GM21526 (cell line): ENCODE results near the gene ATP9A.
"Not testable (repeated sequence)": the region's sequence is repeated elsewhere in the genome, so short reads cannot be mapped to it uniquely, and the experiment has no call there.

Source experiments
- ATAC-seq: cut with Tn5 transposase; IDR thresholded peaks from one replicate; pipeline ENCODE4 v1.9.1; 2021; ENCODE audit warnings: moderate library complexity; ENCODE audit not compliant: unreplicated experiment, low FRiP score

ATP9A gene

GRCh38 chr20:51792960-51793359, 24.8 kb upstream of the ATP9A start:
- ATAC-seq, result no peak

GRCh38 chr20:51791626-51792025, 23.4 kb upstream of the ATP9A start:
- ATAC-seq, result no peak

- no peak for ATAC-seq
Observed at GRCh38 chr20:51790256-51790655, 22.1 kb upstream of the ATP9A start.

GRCh38 chr20:51789434-51789833, 21.2 kb upstream of the ATP9A start:
- no peak for ATAC-seq

GRCh38 chr20:51788822-51789221, 20.6 kb upstream of the ATP9A start:
- ATAC-seq, result no peak

- ATAC-seq, result no peak
Observed at GRCh38 chr20:51784299-51784698, 16.1 kb upstream of the ATP9A start.

- not testable (repeated sequence) for ATAC-seq
Observed at GRCh38 chr20:51778229-51778759, 10.1 kb upstream of the ATP9A start.

- ATAC-seq, result no peak
Observed at GRCh38 chr20:51775241-51775640, 7.1 kb upstream of the ATP9A start.

- no peak for ATAC-seq
Observed at GRCh38 chr20:51772236-51772635, 4.0 kb upstream of the ATP9A start.

GRCh38 chr20:51769976-51770615, 1.9 kb upstream of the ATP9A start:
- no peak for ATAC-seq

GRCh38 chr20:51768759-51769517, 748 bp upstream of the ATP9A start:
- no peak for ATAC-seq

GRCh38 chr20:51766994-51767866, 960 bp downstream of the ATP9A start:
- ATAC-seq, result peak; percentile 71

GRCh38 chr20:51765381-51765780, 2.8 kb downstream of the ATP9A start:
- not testable (repeated sequence) for ATAC-seq

GRCh38 chr20:51763965-51764602, 4.1 kb downstream of the ATP9A start:
- ATAC-seq, result no peak

GRCh38 chr20:51760905-51761546, 7.2 kb downstream of the ATP9A start:
- no peak for ATAC-seq

GRCh38 chr20:51759769-51760510, 8.2 kb downstream of the ATP9A start:
- ATAC-seq, result no peak

GRCh38 chr20:51758978-51759544, 9.1 kb downstream of the ATP9A start:
- ATAC-seq, result no peak

- ATAC-seq, result no peak
Observed at GRCh38 chr20:51757226-51757625, 11.0 kb downstream of the ATP9A start.

GRCh38 chr20:51756653-51757052, 11.5 kb downstream of the ATP9A start:
- ATAC-seq, result no peak
